Daoy (cell line): Measurements from ENCODE around the gene PKP3. TPM values are rescaled to one million over a fixed set of nuclear protein-coding genes. Genes with fewer than 3 reads are reported as not detected.
"Not testable (repeated sequence)": the region's sequence is repeated elsewhere in the genome, so short reads cannot be mapped to it uniquely, and the experiment has no call there.

Experiments used
- DNase-seq: peaks from one replicate; pipeline ENCODE4 v3.0.0-alpha.2; 2015; ENCODE audit warnings: low read depth
- total RNA-seq: library from RNA; depleted of rRNA; stranded (reverse); fragments of >200 nt; shearing (Covaris generic); gene quantifications from 2 replicates; pipeline ENCODE4 v1.2.3, GENCODE V29; 2014

The PKP3 gene
- total RNA-seq, 1 experiment from 2014 or later, result 7.3 TPM

- DNase-seq, result no peak
Observed at GRCh38 chr11:377174-377865, 16.7 kb upstream of the PKP3 start.

- DNase-seq, result no peak
Observed at GRCh38 chr11:377883-378500, 16.0 kb upstream of the PKP3 start.

- DNase-seq, result no peak
Observed at GRCh38 chr11:379205-380094, 14.6 kb upstream of the PKP3 start.

- no peak for DNase-seq
Observed at GRCh38 chr11:380095-380480, 13.9 kb upstream of the PKP3 start.

- DNase-seq, result no peak
Observed at GRCh38 chr11:380491-380890, 13.5 kb upstream of the PKP3 start.

GRCh38 chr11:380996-381395 lies 13.0 kb upstream of the PKP3 start:
- DNase-seq, result no peak

GRCh38 chr11:381501-382072 lies 12.4 kb upstream of the PKP3 start:
- no peak for DNase-seq

GRCh38 chr11:382081-382629 lies 11.9 kb upstream of the PKP3 start:
- no peak for DNase-seq

- no peak for DNase-seq
Observed at GRCh38 chr11:383431-383830, 10.6 kb upstream of the PKP3 start.

- no peak for DNase-seq
Observed at GRCh38 chr11:384511-384910, 9.5 kb upstream of the PKP3 start.

GRCh38 chr11:385594-386351 lies 8.2 kb upstream of the PKP3 start:
- DNase-seq, result no peak

- no peak for DNase-seq
Observed at GRCh38 chr11:386483-386882, 7.5 kb upstream of the PKP3 start.

- DNase-seq, result no peak
Observed at GRCh38 chr11:387193-387793, 6.7 kb upstream of the PKP3 start.

- not testable (repeated sequence) for DNase-seq
Observed at GRCh38 chr11:389369-389768, 4.6 kb upstream of the PKP3 start.

- DNase-seq, result no peak
Observed at GRCh38 chr11:390175-390574, 3.8 kb upstream of the PKP3 start.

GRCh38 chr11:391117-392017 lies 2.6 kb upstream of the PKP3 start:
- no peak for DNase-seq

- no peak for DNase-seq
Observed at GRCh38 chr11:392102-392777, 1.8 kb upstream of the PKP3 start.

- peak; percentile 93 for DNase-seq
Observed at GRCh38 chr11:393219-394033, 583 bp upstream of the PKP3 start.
